CD4-positive, alpha-beta T cell (primary cell): ENCODE measurements around the gene TNFAIP1. TPM values are rescaled to one million over a fixed set of nuclear protein-coding genes. Genes with fewer than 3 reads are reported as not detected.

Source experiments
- ATAC-seq: fragments of 200-7000 bp; cut with Tn5 transposase; one replicate; pipeline ENCODE4 v1.10.0; 2022; ENCODE audit warnings: mild to moderate bottlenecking; ENCODE audit not compliant: poor library complexity
- CTCF ChIA-PET: fragments of 350-600 bp; sonication (Branson Sonifier 250); formaldehyde crosslinking; loops from one replicate; lab custom pipeline; 2021; ENCODE audit warnings: antibody characterized with exemption, inconsistent platforms; lab: Charles Lee
- POLR2A ChIA-PET: fragments of 350-600 bp; sonication (Branson Sonifier 250); formaldehyde crosslinking; loops from one replicate; lab custom pipeline; 2021; ENCODE audit warnings: antibody characterized with exemption, inconsistent platforms; lab: Charles Lee
- DNase-seq, 14 experiments: peaks; one replicate each; pipeline ENCODE4 v3.0.0-alpha.2; 2013 to 2020; ENCODE audit warnings: mixed read lengths in 2 of 14
- H3K27ac ChIP-seq, 2 donors: one replicate each; pipeline versions ENCODE4 v1.5.1 to v1.7.0; 2013; ENCODE audit warnings: low read length in 2 of 2, low read depth in 1 of 2, mild to moderate bottlenecking in 1 of 2
- H3K27me3 ChIP-seq, 2 experiments: 1 replicate in 1 of 2; 2 replicates in 1 of 2; pipeline versions ENCODE4 v1.6.1 to v1.7.0; 2013; ENCODE audit warnings: low read length in 2 of 2, control low read depth in 1 of 2, mild to moderate bottlenecking in 1 of 2, moderate library complexity in 1 of 2; ENCODE audit not compliant: insufficient read depth in 2 of 2, control insufficient read depth in 1 of 2
- H3K36me3 ChIP-seq: one replicate; pipeline ENCODE4 v1.6.1; 2013; ENCODE audit warnings: low read length, control low read depth; ENCODE audit not compliant: insufficient read depth
- H3K4me1 ChIP-seq: one replicate; pipeline ENCODE4 v1.6.1; 2013; ENCODE audit warnings: low read length, control low read depth; ENCODE audit not compliant: insufficient read depth
- H3K4me3 ChIP-seq: one replicate; pipeline ENCODE4 v1.5.1; 2013; ENCODE audit warnings: mild to moderate bottlenecking, low read length, moderate library complexity
- H3K9me3 ChIP-seq, 2 experiments: 1 replicate in 1 of 2; 2 replicates in 1 of 2; pipeline versions ENCODE4 v1.6.1 to v1.7.0; 2013; ENCODE audit warnings: low read length in 2 of 2, mild to moderate bottlenecking in 2 of 2, control low read depth in 1 of 2, moderate library complexity in 1 of 2; ENCODE audit not compliant: control insufficient read depth in 1 of 2, insufficient read depth in 1 of 2
- H3K27ac Mint-ChIP-seq: one replicate; pipeline ENCODE4 v1.8.0; 2020; ENCODE audit warnings: mixed read lengths
- H3K27me3 Mint-ChIP-seq: one replicate; pipeline ENCODE4 v1.8.0; 2021; ENCODE audit warnings: mixed read lengths
- H3K36me3 Mint-ChIP-seq: one replicate; pipeline ENCODE4 v1.8.0; 2021; ENCODE audit warnings: low read depth, mixed read lengths
- H3K4me1 Mint-ChIP-seq: one replicate; pipeline ENCODE4 v1.8.0; 2021; ENCODE audit warnings: low read depth, mixed read lengths
- H3K4me3 Mint-ChIP-seq: one replicate; pipeline ENCODE4 v1.8.0; 2020; ENCODE audit warnings: mild to moderate bottlenecking, mixed read lengths
- H3K9me3 Mint-ChIP-seq: one replicate; pipeline ENCODE4 v1.8.0; 2020; ENCODE audit warnings: mixed read lengths
- CTCF ChIP-seq: fragments of 200-600 bp; IDR thresholded peaks from one replicate; pipeline ENCODE4 v1.8.0; 2022; ENCODE audit warnings: antibody characterized with exemption, mild to moderate bottlenecking
- intact Hi-C, 2 experiments: fragments of 100-400 bp; cut with DNase I in 1 of 2; cut with micrococcal nuclease in 1 of 2; formaldehyde crosslinking; loops; one replicate each; pipeline versions ENCODE4 v1.15.1 to v1.9.0; 2023 to 2025; cut with DNase I, micrococcal nuclease
- total RNA-seq, 174 experiments: library from RNA in 2 of 174; stranded (reverse) in 2 of 174; gene quantifications; one replicate each; pipeline ENCODE4 v1.2.3 and lab custom pipeline; 2021 to 2026

The TNFAIP1 gene
- total RNA-seq, 2 experiments from 2014 or later = 9.5 to 12.1 TPM

GRCh38 chr17:28320215-28321061 lies 15.1 kb upstream of the TNFAIP1 start:
- Mint-ChIP-seq H3K36me3 (no peaks in the 10 kb centered on the region), H3K4me3 (peak overlapping the region; percentile 96), H3K9me3 (no peaks in the 10 kb centered on the region), H3K4me1 (peaks cover 24% of the 10 kb centered on the region), H3K27ac (no peak overlapping the region), H3K27me3 (no peaks in the 10 kb centered on the region)
- H3K4me1 ChIP-seq = peaks cover 20% of the 10 kb centered on the region
- H3K27me3 ChIP-seq = no peaks in the 10 kb centered on the region
- no peak overlapping the region for H3K4me3 ChIP-seq
- H3K36me3 ChIP-seq = no peaks in the 10 kb centered on the region
- ChIA-PET POLR2A (interaction anchor here (2.8 to 4.2 kb wide), 2 partner anchors 11 to 15 kb away, joined by 7 to 28 read pairs; partner anchors contain the start of genes IFT20 and TNFAIP1), CTCF (interaction anchor here (2.6 kb wide), 1 partner anchor 15 kb away, joined by 15 read pairs; the partner anchor contains the start of genes IFT20 and TNFAIP1)
- no peaks in the 10 kb centered on the region for H3K9me3 ChIP-seq
- DNase-seq = no peak
- H3K27ac ChIP-seq = no peak overlapping the region
- ATAC-seq = no peak
- intact Hi-C loops = no loop called here
- no peak for TF ChIP-seq CTCF

GRCh38 chr17:28324267-28324745 lies 11.3 kb upstream of the TNFAIP1 start:
- Mint-ChIP-seq H3K9me3 (no peaks in the 10 kb centered on the region), H3K27me3 (no peaks in the 10 kb centered on the region), H3K27ac (no peak overlapping the region), H3K36me3 (peaks cover 32% of the 10 kb centered on the region), H3K4me1 (peaks cover 10% of the 10 kb centered on the region), H3K4me3 (no peak overlapping the region)
- no peak for DNase-seq
- Histone ChIP-seq H3K9me3 (no peaks in the 10 kb centered on the region), H3K36me3 (peaks cover 17% of the 10 kb centered on the region), H3K27me3 (no peaks in the 10 kb centered on the region), H3K4me3 (no peak overlapping the region), H3K4me1 (peaks cover 6% of the 10 kb centered on the region), H3K27ac (no peak overlapping the region)
- ATAC-seq = no peak
- intact Hi-C loops = no loop called here
- POLR2A ChIA-PET = no interaction called here
- CTCF ChIA-PET = no interaction called here
- TF ChIP-seq CTCF = no peak

DNA sequence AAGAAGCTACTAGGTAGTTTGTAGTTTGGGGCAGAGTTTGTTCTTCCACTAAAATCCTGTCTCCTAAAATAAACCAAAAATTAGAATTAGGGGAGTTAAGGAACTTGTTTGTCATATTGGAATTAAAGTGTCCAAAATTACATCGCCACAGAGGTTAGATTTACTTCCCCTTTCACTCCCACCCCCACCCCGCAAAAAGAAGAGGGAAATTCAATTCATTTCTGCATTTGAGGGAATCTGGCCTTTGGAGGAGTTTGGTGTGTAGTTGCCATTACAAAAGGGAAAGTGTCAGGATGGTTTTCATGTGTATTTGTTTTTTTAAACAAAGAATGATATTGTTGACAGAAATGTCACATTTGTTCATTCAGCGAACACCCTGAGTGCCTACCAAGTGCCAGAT lies 10.8 kb upstream of the TNFAIP1 start:
- no peak for DNase-seq
- peaks cover 35% of the 10 kb centered on the region for H3K36me3 Mint-ChIP-seq
- Histone ChIP-seq H3K9me3 (no peaks in the 10 kb centered on the region), H3K27ac (no peak overlapping the region), H3K4me3 (no peak overlapping the region), H3K36me3 (peaks cover 20% of the 10 kb centered on the region), H3K4me1 (peaks cover 2% of the 10 kb centered on the region), H3K27me3 (no peaks in the 10 kb centered on the region)
- ATAC-seq = no peak
- no peaks in the 10 kb centered on the region for H3K9me3 Mint-ChIP-seq
- no peak for TF ChIP-seq CTCF
- ChIA-PET CTCF (interaction anchor here (0.7 kb wide), 1 partner anchor 73 kb away, joined by 3 read pairs; no protein-coding TSS in a partner anchor), POLR2A (interaction anchor here (1.8 kb wide), 1 partner anchor 11 kb away, joined by 7 read pairs; the partner anchor contains the start of genes IFT20 and TNFAIP1)
- no peaks in the 10 kb centered on the region for H3K27me3 Mint-ChIP-seq
- peaks cover 5% of the 10 kb centered on the region for H3K4me1 Mint-ChIP-seq
- intact Hi-C loops = no loop called here
- H3K4me3 Mint-ChIP-seq = no peak overlapping the region
- no peak overlapping the region for H3K27ac Mint-ChIP-seq
